ENCODE measurements around the gene TNRC6C. TPM values are rescaled to one million over a fixed set of nuclear protein-coding genes. Genes with fewer than 3 reads are reported as not detected.

The TNRC6C gene
- total and polyA plus RNA-seq, 2 of the 13 experiments (the other 11 are each of a cell fraction or from before 2014, with no cell fraction given), result 0.66 to 4.9 TPM

DNA sequence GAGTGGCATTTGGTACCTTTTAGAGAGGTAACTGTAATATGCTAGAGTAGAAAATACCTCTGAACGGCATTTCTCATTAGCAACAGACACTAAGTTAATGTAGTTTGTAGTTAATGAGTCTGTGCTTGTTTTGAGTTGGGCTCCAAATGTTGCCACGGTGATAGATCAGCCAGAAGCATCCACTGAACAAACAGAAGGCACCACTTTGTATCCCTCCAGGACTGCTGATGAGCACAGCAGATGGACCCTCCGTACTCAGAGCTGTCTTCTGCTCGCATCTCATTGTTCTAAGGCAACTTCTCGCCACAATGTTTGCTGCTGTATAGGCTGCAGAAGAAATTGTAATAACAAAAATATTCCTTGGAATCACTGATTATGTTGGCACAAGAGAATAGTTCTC lies 56.1 kb downstream of the TNRC6C start:
- Histone ChIP-seq H3K27ac (ENCODE audit: extremely low read length, insufficient read depth, low read length) (no peak overlapping the region), H4K20me1 (ENCODE audit: insufficient read depth, low read length) (no peaks in the 10 kb centered on the region), H3K4me2 (ENCODE audit: low read depth, low read length) (no peak overlapping the region), H3K36me3 (replicated peaks in 1 of 2; ENCODE audit: control insufficient read depth in 1 of 2, insufficient read depth in 2 of 2, low read length in 2 of 2) (peaks cover 1 to 11% of the 10 kb centered on the region in 2 experiments; a peak in 3 of 5 replicates), H3K9me3 (ENCODE audit: low read length) (no peaks in the 10 kb centered on the region), H3K4me1 (ENCODE audit: insufficient read depth, low read length) (no peaks in the 10 kb centered on the region), H3K27me3 (ENCODE audit: control insufficient read depth in 1 of 2, insufficient read depth in 2 of 2, low read length in 2 of 2) (no peaks in the 10 kb centered on the region), H3K4me3 (replicated peaks in 1 of 3; ENCODE audit: insufficient read depth in 1 of 3, low read depth in 2 of 3, low read length in 3 of 3) (no peak overlapping the region), H3K79me2 (ENCODE audit: insufficient read depth, low read length) (no peaks in the 10 kb centered on the region), H3K9ac (ENCODE audit: insufficient read depth, low read depth, low read length) (no peak overlapping the region), H2AFZ (ENCODE audit: low read length) (no peak overlapping the region)
- POLR2A ChIA-PET, result interaction anchor here (2.0 kb wide), 1 partner anchor 56 kb away, joined by 9 read pairs; the partner anchor contains the start of gene TNRC6C
- intact Hi-C loops (cut with micrococcal nuclease; ENCODE audit: unreplicated experiment), result loop anchor here (10.0 kb wide), 1 partner anchor 470 kb away; no protein-coding TSS in a partner anchor
- TF ChIP-seq ERF (CRISPR knock-in tag; IDR thresholded peaks at IDR 0.05) (no peak), PAX8 (CRISPR knock-in tag; IDR thresholded peaks at IDR 0.05; ENCODE audit: borderline replicate concordance) (no peak), JUND (CRISPR knock-in tag; IDR thresholded peaks at IDR 0.05) (no peak), PRPF4 (IDR thresholded peaks at IDR 0.05; ENCODE audit: low read depth, low read length, poor library complexity, severe bottlenecking) (no peak), TP53 (CRISPR knock-in tag; conservative IDR thresholded peaks at IDR 0.05) (no peak), SMAD9 (CRISPR knock-in tag; IDR thresholded peaks at IDR 0.05) (no peak), ZNF326 (CRISPR knock-in tag; IDR thresholded peaks at IDR 0.05; ENCODE audit: borderline replicate concordance) (no peak), PAF1 (CRISPR knock-in tag; IDR thresholded peaks at IDR 0.05) (no peak), WIZ (CRISPR knock-in tag; IDR thresholded peaks at IDR 0.05) (no peak), ZNF557 (CRISPR knock-in tag; IDR thresholded peaks at IDR 0.05) (no peak)
- TF ChIP-seq, protein P1, sequence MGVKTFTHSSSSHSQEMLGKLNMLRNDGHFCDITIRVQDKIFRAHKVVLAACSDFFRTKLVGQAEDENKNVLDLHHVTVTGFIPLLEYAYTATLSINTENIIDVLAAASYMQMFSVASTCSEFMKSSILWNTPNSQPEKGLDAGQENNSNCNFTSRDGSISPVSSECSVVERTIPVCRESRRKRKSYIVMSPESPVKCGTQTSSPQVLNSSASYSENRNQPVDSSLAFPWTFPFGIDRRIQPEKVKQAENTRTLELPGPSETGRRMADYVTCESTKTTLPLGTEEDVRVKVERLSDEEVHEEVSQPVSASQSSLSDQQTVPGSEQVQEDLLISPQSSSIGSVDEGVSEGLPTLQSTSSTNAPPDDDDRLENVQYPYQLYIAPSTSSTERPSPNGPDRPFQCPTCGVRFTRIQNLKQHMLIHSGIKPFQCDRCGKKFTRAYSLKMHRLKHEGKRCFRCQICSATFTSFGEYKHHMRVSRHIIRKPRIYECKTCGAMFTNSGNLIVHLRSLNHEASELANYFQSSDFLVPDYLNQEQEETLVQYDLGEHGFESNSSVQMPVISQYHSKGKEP (CRISPR knock-in tag; IDR thresholded peaks at IDR 0.05), result no peak
- FAIRE-seq (no peak), ATAC-seq (no peak), DNase-seq (ENCODE audit: low spot score) (no peak)
- CTCF ChIA-PET (ENCODE audit: low intra/inter-chr PET ratio, low total read pairs), result interaction anchor here (1.3 kb wide), 2 partner anchors 101 to 472 kb away, joined by 3 to 4 read pairs; no protein-coding TSS in a partner anchor
- WGBS (ENCODE audit: low lambda C conversion rate), result 90% methylated on average over 5 of the region's 5 CpGs
- in situ Hi-C loops (cut with HindIII; ENCODE audit: extremely low pct_ligation_motif_present, low pct_unique_long_range_greater_than_20kb), result no loop called here
- BruUV-seq (replicated peaks), result no TSS peak
